Measurements from ENCODE around the gene HS3ST3A1.
"Not testable (repeated sequence)": the region's sequence is repeated elsewhere in the genome, so short reads cannot be mapped to it uniquely, and the experiment has no call there.

HS3ST3A1 gene

DNA sequence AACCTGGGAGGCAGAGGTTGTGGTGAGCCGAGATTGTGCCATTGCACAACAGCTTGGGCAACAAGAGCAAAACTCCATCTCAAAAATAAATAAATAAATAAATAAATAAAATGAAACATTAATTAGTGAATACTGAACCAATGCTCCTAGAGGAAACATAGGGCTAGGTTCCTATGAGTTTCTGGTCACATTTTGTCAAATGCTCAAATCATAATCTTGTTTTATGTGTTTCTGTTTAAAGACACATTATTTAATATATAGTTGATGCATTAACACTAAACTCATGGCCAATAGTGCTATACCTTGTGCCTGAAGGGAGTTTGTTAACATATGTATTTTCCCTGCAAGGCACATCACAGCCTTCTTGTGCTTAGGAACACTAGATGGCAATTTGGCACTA is 66.8 kb downstream of the HS3ST3A1 start:
- no peak for DNase-seq

DNA sequence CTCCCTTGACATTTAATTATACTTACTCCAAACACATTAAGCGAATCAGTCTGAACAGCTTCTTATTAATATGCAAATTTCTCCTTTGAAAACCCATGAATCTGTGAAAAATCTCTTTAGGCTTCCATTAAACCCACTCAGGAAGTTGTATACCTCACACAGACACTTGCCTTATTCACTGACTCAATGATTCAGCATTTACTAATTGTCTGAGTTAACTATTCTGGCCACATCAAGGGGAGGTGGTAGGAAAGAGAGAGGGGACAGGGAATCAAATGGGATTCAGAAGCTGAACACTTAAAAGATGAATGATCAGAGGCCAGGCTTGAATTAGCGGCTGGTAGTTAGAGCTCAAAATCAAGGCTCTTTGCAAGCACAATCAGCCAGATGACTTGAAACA is 70.0 kb downstream of the HS3ST3A1 start:
- no peak for DNase-seq

DNA sequence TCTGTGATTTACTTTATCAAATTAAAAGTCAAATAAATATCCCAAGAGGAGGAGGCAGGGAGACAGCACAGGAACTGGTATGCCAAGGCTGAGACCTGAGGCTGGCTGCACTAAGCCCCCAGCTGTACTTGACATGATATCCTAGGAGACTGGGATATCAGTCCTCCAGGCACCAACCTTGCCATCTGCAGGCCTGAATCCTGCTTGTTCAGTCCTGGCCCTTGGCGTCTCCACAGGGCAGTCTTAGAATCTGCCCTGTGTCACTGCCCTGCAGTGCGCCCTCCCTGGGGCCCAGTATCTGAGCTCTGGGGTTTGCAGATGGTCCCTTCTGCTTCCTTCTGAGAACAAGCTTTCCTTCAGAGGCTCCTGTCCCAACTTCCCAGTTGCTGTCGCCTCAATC is 75.9 kb downstream of the HS3ST3A1 start:
- DNase-seq = no peak

DNA sequence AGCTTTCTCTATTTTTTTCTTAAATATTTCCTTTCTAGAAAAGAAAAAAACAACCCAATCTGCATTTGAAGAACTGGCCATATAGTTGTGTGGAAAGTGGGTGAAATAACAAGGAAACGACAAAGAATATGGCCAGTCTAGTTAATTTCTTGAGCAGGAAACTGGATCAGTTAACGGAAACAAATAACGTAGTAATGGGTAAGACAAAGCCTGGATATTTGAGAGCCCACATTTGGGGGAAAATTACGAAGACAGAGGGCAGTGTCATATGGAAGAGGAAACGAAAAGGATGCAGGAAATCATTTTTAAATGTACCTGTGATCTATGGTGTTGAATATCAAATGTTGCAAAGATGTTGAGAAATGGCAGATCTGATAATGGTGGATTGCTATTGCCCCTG is 78.6 kb downstream of the HS3ST3A1 start:
- DNase-seq = no peak

DNA sequence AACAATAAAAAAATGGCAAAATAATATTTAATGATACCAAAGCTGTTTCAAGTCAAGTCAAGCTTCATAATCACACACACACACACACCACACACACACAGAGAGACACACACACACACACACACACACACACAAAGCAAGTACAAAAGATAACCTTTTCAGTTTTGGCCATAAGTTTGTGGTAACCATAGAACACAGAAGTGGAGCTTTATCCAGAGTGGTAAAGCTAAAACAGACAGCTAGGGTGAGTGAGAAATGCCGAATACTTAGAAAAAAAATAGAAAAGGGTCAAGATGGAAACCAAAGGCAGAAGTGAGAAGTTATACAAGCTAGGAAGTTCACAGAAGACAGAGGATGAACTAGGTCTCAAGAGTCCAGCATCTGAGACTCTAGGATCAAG is 79.0 kb downstream of the HS3ST3A1 start:
- no peak for DNase-seq

DNA sequence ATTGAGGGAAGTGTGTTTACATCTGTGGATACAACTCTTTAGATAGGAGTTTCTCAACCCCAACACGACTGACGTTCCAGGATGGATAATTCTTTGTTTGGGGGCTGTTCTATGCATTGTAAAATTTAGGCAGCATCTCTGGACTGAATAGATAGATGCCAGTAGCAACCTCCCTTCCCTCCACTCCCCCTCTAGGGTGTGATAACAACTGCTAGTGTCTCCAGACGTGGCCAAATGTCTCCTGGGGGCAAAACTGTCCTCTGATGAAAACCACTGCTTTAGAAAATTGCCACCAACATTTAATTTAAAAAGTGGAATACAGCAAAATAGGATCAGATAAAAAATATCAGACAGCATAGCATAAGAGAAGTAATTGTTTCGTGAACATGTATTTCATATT is 79.9 kb downstream of the HS3ST3A1 start:
- no peak for DNase-seq

DNA sequence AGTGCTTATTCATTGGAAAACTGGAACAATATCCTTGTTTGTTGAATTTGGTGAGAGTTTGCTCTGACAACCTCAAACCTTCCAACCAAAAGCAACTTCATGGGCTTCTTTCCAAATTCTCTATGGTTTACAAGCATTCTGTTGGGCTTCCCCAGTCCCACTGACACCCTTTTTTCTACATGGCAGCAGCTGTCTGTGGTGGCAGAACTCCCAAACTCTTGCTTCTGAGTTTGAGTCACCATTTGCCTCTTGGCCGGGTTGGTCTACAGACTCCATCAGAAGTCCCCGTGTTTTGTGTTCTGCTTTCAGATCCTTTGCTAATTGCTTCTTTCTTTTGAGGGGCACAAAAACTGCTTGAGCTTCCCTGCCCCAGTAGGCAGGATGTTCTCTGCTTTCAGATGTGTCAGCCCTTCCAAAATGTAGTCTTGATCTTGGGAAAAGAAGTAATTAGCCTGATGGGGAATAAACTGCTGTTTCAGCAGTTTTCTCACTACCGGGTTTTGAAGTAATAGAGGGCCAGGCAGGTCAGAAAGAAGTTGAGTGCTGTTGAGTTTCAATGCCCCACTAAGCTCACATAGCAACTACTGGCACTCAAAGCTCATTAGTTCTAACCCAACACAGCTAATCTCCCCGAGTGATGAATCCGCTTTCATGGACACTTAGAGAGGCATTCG is 80.7 kb downstream of the HS3ST3A1 start:
- DNase-seq = no peak

DNA sequence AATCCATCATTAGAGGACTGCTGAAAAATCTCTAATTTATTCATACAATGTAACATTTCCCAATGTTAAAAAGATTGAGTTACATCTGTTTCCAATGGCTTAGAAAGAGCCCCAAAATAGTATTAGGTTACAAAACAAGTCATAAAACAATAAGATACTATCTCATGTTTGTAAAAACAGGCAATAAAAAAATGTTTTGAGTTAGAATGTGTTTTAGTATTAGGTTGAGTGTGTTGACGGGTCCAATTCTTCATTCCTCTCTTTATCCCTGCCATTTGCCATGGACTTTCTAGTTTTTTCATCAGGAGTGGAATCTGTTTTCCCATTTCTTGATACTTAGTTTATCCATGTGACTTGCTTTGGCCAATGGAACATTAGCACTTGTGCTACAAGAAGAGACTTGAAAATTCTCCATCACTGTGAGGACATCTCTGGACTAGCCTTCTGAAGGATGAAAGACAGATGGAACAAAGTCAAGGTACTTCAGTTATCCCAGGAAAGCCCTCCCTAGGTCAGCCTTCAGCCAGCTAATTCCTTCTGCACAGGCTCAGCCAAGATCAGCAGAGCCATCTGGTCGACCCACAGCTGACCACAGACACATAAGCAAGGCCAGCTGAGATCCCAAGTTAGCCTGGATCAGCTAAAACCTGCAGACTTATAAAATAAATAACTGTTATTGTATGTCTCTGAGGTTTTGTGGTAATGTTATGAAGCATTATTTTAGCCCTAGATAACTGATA is 83.3 kb downstream of the HS3ST3A1 start:
- no peak for DNase-seq

DNA sequence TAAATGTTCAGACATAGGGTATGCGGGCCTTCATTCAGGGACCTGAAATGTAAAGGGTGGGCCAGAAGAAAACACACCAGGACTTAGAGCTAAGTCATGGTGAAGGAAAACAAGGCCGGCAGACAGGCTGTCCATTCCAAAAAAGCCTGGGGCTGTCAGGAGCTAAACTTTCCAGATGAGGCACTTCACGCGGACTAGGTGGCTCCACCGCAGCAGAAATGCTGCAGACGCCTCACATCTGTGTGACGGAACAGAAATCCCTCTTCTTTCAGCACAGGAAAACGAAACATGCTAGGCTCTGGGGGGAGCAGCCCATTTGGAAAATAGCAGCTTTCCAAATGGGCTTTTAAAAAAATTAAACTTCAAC is 88.7 kb downstream of the HS3ST3A1 start:
- no peak for DNase-seq

DNA sequence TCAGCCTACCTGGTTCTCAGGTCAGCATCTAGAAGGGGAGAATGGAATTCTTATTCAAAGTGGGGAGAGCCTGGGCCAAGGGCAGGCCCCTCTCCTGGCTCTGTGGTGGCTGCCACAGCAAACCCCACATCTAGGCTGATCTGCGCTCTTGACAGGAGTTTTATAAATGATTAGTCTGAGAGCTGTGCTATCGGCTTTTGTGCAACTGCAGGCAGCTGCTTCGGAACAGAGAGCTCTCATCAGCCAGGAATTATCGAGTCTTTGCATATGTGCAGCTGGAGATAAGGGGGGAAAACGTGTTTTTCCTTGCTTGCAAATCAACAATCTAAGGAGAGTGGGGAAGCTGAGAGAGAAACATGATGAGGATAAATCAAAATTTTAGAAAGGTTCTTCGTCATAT is 91.7 kb downstream of the HS3ST3A1 start:
- DNase-seq = no peak

DNA sequence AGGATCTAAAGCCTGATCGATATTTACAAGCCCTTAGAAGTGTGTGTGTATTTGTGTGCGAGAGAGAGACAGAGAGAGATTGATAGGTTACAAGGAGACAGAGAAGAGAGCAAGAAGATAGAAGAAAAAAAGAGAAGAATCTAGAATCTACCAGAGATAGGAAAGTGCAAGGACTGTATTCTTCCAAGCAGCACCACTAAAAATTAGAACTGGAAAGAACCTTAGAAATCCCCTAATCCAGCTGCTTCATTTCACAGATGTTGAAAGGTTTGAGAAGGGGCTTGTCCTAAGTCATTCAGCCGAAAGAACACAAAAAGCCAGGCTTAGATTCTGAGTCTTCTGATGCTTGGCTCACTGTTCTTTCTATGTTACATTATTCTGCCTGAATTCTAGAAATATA is 92.2 kb downstream of the HS3ST3A1 start:
- DNase-seq = no peak

DNA sequence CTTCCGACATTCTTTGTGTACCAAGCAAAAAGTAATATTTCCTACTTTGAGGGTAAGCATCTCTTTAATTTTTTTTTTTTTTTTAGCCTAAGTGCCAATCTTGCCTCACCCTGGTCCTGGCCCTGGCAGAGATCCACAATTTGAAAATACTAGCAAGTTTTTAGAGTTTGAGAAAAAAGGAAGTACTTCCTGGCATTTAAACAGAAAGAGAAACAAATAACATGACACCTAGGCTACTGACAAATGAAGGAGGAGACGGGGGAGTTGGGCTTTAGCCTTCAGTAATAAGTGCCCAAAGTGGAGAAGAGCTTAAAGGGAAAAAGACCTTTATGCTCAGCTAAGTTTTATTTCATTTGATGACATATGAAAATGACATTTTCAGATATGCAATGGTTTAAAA is 92.8 kb downstream of the HS3ST3A1 start:
- no peak for DNase-seq

DNA sequence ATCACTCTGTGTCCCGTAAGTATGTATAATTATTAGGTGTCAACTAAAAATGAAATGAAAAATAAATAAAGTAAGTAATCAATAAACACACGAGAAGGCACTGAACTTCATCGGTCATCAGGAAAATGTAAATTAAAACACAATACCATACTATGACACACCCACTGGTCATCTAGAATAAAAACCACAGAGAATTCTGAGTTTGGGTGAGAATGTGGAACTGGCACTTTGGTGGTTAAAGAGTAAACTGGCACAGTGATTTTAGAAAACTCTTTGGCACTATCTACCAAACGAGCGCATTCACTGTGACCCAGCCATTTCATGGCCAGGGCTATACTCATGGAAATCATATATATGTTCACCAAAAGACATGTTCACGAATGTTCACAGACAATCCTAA is 98.2 kb downstream of the HS3ST3A1 start:
- no peak for DNase-seq

DNA sequence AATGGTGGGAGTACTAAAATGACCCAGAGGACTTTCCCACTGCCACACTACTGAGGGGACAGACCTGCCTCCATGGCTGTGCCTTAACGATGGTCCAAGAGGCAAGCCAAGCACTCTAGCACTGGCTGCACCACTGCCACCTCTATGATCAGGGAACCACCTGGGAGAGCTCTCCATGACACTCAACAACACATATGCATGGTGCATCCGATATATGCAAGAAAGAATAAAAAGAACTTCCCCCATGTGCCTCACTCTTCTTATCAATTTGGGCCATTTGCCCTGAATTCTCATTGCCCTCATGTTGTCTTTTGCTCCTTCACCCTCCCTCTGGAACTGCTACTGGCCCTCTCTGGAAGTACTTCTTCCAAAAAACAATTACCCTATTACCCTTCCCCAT is 99.5 kb downstream of the HS3ST3A1 start:
- DNase-seq = no peak

DNA sequence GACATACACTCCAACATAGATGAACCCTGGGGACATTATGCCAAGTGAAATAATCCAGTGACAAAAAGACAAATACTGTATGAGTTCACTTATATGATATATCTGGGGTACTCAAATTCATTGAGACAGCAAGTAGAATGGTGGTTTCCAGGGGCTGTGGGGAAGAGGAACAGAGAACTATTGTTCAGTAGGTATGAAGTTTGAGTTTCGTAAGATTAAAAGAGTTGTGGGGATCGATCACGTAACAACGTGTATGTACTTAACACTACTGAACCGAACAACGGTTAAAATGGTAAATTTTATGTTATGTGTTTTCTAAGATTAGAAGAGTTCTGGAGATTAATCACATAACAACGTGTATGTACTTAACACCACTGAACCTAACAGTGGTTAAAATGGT is 100.8 kb downstream of the HS3ST3A1 start:
- DNase-seq = no peak

DNA sequence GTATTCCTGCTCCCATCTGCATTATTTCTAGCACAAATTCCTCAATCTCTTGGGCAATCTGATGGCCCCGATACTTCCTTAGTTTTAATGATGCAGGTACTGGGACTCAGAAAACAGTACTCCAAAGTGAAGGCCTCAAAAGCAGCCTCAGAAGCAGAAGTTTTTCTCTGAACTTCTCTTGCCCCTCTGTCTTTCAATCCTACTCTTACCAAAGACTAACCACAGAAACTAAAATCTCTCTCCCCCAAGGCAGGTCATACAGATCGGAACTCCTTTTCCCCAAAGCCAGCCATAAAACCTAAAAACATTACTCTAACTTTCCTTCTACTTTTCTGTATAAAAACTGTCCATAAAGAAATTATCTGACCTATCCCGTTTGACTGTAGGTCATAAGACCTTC is 103.5 kb downstream of the HS3ST3A1 start:
- DNase-seq = no peak

DNA sequence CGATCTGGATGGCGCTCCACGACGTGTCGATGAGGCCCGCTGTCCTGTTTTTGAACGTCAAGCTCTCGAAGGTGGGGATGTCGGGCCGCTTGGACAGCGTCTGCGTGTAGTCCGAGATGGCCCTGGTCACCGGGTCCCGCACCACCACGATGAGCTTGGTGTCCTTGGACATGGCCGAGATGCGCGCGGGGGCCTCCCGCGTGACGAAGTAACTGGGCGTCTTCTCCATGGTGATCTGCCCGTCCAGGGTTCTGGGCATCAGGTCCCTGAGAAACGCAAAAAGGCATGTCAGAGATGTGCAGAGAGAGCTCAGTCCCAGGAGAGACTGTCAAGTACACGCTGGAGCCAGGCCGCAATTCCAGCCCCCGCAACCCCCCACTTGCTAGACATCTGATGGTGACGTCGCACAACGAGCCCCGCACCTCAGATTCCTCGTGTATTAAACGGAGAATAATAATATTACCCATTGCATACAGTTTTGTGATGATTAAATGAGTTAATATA is 105.1 kb downstream of the HS3ST3A1 start:
- DNase-seq = not testable (repeated sequence)

DNA sequence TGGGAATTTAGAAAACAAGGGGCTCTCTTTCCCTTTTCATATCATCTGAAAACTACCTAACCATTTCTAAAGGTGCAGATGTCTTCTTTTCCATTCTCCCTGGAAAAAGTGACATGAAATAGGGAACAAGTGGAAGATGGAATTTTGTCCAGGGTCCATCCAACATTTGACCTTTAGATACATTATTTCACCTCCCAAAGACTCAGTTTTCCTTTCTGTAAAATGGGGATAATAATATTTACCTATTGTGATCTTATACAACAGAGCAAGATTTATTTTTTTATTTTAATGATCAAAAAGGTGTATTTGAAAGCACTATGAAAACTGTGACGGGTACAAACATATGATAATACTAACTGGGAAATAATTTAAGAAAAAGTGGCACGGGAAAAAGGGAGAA is 106.3 kb downstream of the HS3ST3A1 start:
- no peak for DNase-seq

DNA sequence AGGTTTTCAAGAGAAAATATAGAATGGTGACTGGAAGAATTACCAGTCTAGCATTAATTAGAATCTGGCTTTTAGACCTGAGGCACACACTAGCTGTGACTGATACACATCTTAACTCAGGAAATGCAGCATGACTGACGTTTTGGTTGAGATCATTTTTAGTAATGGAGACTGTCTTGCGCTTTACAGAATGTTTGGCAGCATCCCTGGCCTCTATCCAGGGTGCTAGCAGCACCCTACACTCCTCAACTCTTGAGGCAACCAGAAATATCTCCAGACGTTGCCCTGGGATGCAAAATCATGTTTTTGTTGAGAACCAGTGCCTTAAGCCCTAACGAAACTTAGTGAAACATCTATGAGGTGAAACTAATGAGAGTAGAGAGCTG is 109.0 kb downstream of the HS3ST3A1 start:
- DNase-seq = no peak

DNA sequence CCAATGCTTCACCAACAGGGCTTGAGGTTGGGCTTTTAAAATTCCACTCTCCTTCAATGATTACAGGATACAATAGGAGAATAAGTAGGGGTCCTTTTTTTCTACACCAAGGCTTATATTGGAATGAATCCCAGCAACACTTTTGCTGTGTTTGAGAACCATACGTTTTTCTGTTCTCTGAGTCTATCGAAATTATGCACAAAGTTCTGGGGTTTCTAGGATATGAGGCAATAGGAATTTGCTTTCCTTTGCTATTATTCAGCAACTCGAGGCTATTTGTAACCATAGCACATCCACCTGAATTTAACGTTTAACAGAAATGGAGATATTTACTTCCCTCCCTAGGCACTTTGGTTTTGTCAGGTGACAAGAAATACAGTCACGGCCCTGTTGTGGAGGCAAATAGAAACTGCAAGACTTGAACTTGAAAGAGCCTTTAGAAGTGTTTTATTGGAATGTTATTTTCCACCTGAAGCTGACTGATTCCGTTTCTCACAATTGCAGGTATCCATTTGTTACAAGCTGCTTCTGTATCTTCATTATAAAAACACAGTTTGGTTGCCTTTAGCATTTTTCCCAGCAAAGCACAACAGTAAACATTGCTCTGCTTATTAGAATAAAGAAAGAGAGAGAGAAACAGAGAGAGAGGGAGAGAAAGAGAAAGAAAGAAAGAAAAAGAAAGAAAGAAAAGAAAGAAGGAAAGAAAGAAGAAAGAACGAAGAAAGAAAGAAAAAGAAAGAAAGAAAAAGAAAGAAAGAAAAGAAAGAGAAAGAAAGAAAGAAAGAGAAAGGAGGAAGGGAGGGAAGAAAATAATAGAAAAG is 109.6 kb downstream of the HS3ST3A1 start:
- no peak for DNase-seq

DNA sequence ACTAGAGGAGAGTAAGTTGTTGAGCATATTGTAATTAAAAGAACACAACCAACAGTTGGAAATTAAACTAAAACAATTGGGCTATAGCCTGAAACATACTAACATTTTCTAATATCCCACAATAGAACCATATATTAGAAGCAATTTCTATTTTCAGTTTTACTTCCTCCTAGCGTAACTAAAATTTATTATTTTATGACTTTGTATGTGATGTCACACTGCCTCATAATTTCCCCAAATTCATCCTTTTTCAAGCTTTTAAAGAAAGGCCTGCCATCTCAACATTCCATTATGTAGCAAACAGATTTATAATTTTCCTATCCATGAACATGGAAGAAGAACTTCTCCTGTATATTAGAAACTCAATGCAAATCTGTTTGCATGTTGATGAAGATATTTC is 110.2 kb downstream of the HS3ST3A1 start:
- DNase-seq = no peak

DNA sequence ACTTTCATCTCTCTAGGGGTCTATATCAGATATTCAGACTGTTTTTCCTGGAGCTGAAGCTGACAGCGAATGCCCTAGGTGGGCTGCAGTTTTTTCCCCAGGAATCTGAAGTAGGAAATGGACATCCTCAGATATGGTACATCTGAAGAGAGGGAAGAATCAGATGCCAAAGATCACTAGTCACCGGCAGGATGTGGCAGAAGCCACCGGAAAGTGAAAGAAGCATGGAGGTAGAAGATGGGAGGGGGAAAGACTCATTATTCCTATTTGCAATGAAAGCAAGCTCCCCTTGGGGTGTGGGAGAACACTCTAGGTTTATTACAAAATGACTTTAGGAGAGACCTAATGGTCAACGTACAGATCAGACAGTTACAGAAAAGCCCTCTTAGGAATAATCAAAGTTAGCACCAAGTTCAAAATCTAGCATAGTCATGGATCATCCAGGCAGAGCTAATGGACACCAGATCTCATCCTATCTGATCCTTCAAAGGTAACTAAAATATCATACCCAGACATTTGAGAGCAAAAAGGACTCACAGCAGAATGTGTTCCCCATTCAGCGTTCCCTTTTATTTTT is 110.7 kb downstream of the HS3ST3A1 start:
- no peak for DNase-seq

DNA sequence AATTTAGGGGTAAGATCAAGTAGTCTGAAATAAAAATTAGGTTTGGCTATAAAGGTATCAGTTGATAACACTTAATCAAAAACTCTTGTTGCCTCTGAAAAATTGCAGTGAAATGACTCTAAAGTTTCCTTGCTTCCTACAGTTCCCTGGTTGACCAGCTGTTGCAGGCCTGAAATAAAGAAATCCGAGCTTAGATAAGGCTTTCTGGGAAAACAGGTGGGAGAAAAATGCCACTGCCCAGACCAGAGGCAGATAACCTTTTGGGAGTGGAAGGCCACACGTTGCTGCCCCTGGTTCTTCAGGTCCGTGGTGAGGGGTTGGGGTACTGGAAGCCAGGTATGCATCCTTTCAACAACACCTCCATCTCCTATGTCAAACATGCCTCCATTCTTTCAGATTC is 111.3 kb downstream of the HS3ST3A1 start:
- no peak for DNase-seq

DNA sequence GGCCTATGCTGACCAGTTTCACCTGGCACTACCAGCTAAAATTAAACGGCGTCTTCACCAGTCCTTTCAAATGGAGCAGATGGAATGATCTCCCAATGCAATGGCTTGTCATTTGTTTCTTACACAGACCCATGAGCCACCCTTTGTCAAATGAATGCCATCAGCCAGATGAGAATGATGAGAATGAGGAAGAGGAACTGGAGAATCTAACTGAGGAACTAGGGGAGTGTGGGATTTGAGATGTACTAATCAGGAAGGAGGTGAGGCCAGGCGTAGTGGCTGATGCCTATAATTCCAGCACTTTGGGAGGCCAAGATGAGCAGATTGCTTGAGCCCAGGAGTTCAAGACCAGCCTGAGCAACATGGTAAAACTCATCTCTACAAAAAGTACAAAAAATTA is 116.4 kb downstream of the HS3ST3A1 start:
- no peak for DNase-seq
